Sigmoid colon (tissue), 7 donors: ENCODE results near the gene CLPX. TPM values are rescaled to one million over a fixed set of nuclear protein-coding genes. Genes with fewer than 3 reads are reported as not detected.
"Not testable (repeated sequence)": the region's sequence is repeated elsewhere in the genome, so short reads cannot be mapped to it uniquely, and the experiment has no call there.

ENCODE experiments used
- DNase-seq: peaks from one replicate; pipeline ENCODE4 v3.0.0-alpha.2; 2019
- H3K27ac ChIP-seq, 4 donors: fragments of 200-600 bp; sonication (generic); one replicate each; pipeline ENCODE4 v1.5.1; 2016 to 2019; ENCODE audit warnings: mild to moderate bottlenecking in 1 of 4
- H3K27me3 ChIP-seq, 3 donors: fragments of 200-600 bp; sonication (generic); one replicate each; pipeline ENCODE4 v1.5.1; 2019; ENCODE audit warnings: mild to moderate bottlenecking in 1 of 3
- H3K36me3 ChIP-seq, 4 donors: fragments of 200-600 bp; sonication (generic); one replicate each; pipeline ENCODE4 v1.5.1; 2016 to 2019
- H3K4me1 ChIP-seq, 4 donors: fragments of 200-600 bp; sonication (generic); one replicate each; pipeline ENCODE4 v1.5.1; 2017 to 2019
- H3K4me3 ChIP-seq, 4 donors: fragments of 200-600 bp; sonication (generic); one replicate each; pipeline ENCODE4 v1.5.1; 2017 to 2019; ENCODE audit warnings: mild to moderate bottlenecking in 2 of 4, moderate library complexity in 1 of 4
- H3K9me3 ChIP-seq, 4 donors: fragments of 200-600 bp in 3 of 4; sonication (generic) in 3 of 4; one replicate each; pipeline versions ENCODE4 v1.5.1 to v1.6.1; 2013 to 2019
- EP300 ChIP-seq, 4 donors: sonication (generic); formaldehyde crosslinking; IDR thresholded peaks; one replicate each; pipeline ENCODE4 v1.6.1; 2017; ENCODE audit warnings: antibody characterized with exemption in 4 of 4
- POLR2A ChIP-seq, 2 donors: fragments of 450-650 bp; IDR thresholded peaks; one replicate each; pipeline ENCODE4 v1.6.1; 2016; ENCODE audit warnings: antibody characterized with exemption in 2 of 2, mild to moderate bottlenecking in 2 of 2, moderate library complexity in 2 of 2
- POLR2AphosphoS5 ChIP-seq, 4 donors: sonication (generic); formaldehyde crosslinking; IDR thresholded peaks; one replicate each; pipeline ENCODE4 v1.6.1; 2017; ENCODE audit warnings: antibody characterized with exemption in 4 of 4
- WGBS, 2 donors: extraction: QIAGEN DNeasy Blood & Tissue Kit; methylation state at CpG; one replicate each; pipeline ENCODE4 v1.1.7; 2013; 5-methylcytosine and 5-hydroxymethylcytosine counted together
- intact Hi-C: fragments of 100-400 bp; cut with DNase I; formaldehyde crosslinking; loops from one replicate; pipeline ENCODE4 v1.15.1; 2023
- polyA plus RNA-seq, 3 donors: library from polyadenylated mRNA; stranded (reverse); fragments of 200-250 nt; gene quantifications; one replicate each; pipeline ENCODE4 v1.2.3, GENCODE V29; 2013
- total RNA-seq, 4 donors: library from RNA; depleted of rRNA; stranded (reverse); fragments of >200 nt; gene quantifications; one replicate each; pipeline ENCODE4 v1.1.0, GENCODE V29; 2016
- TF ChIP-seq, protein P1 (sequence below), 4 experiments: fragments of 450-650 bp in 3 of 4; fragments of 200-600 bp in 1 of 4; IDR thresholded peaks; one replicate each; pipeline ENCODE4 v1.5.1; 2016 to 2019; ENCODE audit warnings: antibody characterized with exemption in 4 of 4, mild to moderate bottlenecking in 3 of 4, moderate library complexity in 2 of 4
- donor health status: healthy with polysubstance abuse.
- donor health status: Bipolar disorder and iron deficiency.
- donor health status: healthy.

CLPX gene
- total and polyA plus RNA-seq, 7 donors: 16.4 to 71.4 (median 39.9) TPM

DNA sequence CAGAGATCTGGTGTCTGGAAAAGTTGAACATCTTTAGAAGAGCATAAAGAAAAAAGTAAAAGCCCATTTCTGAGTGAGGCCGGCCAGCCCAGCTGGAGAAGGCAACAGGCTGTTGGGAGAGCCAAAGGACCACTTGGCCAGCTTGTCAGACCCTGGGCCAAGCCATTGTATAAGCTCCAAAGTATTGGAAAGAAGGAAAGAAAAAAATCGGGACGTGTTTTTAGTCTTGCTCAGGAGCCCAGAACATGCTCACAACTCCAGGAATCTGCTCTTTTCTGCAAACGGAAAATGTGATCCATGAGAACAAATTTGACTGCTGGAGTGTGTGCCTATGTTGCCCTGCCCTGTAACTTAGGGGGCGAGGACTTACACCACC is 10.4 kb upstream of the CLPX start:
- intact Hi-C loops: loop anchor here (10.0 kb wide), 1 partner anchor 189 kb away; no protein-coding TSS in a partner anchor
- DNase-seq: peak; percentile 81
- TF ChIP-seq POLR2AphosphoS5 (IDR thresholded peaks at IDR 0.05): no peak
- no peak for TF ChIP-seq EP300 (IDR thresholded peaks at IDR 0.05)
- TF ChIP-seq, protein P1, sequence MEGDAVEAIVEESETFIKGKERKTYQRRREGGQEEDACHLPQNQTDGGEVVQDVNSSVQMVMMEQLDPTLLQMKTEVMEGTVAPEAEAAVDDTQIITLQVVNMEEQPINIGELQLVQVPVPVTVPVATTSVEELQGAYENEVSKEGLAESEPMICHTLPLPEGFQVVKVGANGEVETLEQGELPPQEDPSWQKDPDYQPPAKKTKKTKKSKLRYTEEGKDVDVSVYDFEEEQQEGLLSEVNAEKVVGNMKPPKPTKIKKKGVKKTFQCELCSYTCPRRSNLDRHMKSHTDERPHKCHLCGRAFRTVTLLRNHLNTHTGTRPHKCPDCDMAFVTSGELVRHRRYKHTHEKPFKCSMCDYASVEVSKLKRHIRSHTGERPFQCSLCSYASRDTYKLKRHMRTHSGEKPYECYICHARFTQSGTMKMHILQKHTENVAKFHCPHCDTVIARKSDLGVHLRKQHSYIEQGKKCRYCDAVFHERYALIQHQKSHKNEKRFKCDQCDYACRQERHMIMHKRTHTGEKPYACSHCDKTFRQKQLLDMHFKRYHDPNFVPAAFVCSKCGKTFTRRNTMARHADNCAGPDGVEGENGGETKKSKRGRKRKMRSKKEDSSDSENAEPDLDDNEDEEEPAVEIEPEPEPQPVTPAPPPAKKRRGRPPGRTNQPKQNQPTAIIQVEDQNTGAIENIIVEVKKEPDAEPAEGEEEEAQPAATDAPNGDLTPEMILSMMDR (IDR thresholded peaks at IDR 0.05): no peak
- TF ChIP-seq POLR2A (IDR thresholded peaks at IDR 0.05): no peak
- Histone ChIP-seq H3K27me3 (no peaks in the 10 kb centered on the region), H3K9me3 (no peaks in the 10 kb centered on the region), H3K27ac (peak overlapping the region; percentile 51 to 55 (median 54)), H3K36me3 (no peaks in the 10 kb centered on the region), H3K4me1 (peaks cover 0 to 24% (median 17%) of the 10 kb centered on the region in 4 donors), H3K4me3 (no peak overlapping the region)
- 78 to 86% methylated on average over 5 of the region's 5 CpGs for whole genome bisulfite sequencing, 2 donors

DNA sequence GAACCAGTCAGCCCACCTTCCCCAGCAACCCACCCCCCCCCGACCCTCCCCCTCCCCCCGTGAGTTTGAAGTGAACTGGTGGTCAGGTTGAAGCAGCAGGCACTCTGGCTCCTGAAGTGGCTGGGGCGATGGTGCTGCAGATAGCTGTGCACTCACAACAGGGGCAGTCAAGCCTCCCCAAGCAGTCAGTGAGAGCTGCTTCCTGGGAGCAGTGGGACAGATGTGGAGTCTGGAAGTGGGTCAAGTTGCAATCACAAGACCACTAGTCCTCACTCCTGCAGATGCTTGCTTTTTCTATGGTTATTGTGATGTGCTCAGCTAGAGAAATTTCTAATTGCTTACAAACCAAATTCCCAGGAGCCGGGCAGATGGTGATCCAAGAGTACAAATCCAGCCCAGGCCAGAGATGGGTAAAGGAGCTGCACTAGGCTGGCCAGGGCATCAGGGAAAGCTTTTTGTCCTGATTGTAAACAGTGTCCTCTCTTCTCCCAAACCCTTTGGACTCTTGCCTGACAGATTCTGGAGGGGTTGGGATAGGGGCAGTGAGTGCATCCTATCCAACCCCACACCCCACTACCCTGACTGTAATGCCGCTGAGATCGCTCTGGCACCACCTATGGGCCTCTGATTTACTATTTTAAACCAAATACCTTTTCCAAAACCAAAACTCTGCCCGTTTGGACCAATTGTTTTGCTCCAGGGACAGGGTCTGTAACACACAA is 9.8 kb upstream of the CLPX start:
- Histone ChIP-seq H3K27me3 (no peaks in the 10 kb centered on the region), H3K36me3 (no peaks in the 10 kb centered on the region), H3K27ac (peak overlapping the region; percentile 51 to 55 (median 54)), H3K4me1 (peaks cover 0 to 24% (median 17%) of the 10 kb centered on the region in 4 donors), H3K9me3 (no peaks in the 10 kb centered on the region), H3K4me3 (no peak overlapping the region)
- intact Hi-C loops: loop anchor here (10.0 kb wide), 1 partner anchor 190 kb away; no protein-coding TSS in a partner anchor
- 67 to 69% methylated on average over 7 of the region's 7 CpGs for WGBS, 2 donors
- TF ChIP-seq POLR2AphosphoS5 (IDR thresholded peaks at IDR 0.05): no peak
- no peak for TF ChIP-seq POLR2A (IDR thresholded peaks at IDR 0.05)
- TF ChIP-seq EP300 (IDR thresholded peaks at IDR 0.05): no peak
- TF ChIP-seq, protein P1 (IDR thresholded peaks at IDR 0.05): no peak
- DNase-seq: peak; percentile 81

DNA sequence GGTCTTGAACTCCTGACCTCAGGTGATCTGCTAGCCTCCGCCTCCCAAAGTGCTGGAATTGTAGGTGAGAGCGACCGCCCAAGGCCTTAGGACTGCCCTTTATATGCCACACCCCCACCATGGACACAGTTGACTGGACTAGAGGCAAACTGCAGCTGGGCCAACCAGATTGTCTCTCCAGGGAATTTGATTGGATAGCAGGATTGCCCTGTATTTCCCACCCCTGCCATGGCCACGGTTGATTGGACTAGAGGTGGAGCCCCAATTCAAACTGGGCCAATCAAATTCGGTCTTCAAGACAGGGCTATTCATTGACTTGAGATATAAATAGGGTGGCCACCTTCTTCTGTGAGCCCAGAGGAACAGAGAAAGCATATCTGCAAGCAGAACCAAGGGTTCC is 6.9 kb upstream of the CLPX start:
- no peaks in the 10 kb centered on the region for H3K27me3 ChIP-seq
- no peaks in the 10 kb centered on the region for H3K9me3 ChIP-seq
- intact Hi-C loops: loop anchor here (10.0 kb wide), 1 partner anchor 193 kb away; no protein-coding TSS in a partner anchor
- peak; percentile 41 for DNase-seq
- no peaks in the 10 kb centered on the region for H3K36me3 ChIP-seq
- WGBS, 2 donors: 91 to 96% methylated on average over 5 of the region's 5 CpGs
- no peak overlapping the region for H3K4me3 ChIP-seq
- H3K27ac ChIP-seq: no peak overlapping the region
- H3K4me1 ChIP-seq: peaks cover 0 to 31% (median 19%) of the 10 kb centered on the region in 4 donors
- TF ChIP-seq, protein P1 (IDR thresholded peaks at IDR 0.05): no peak
- no peak for TF ChIP-seq POLR2AphosphoS5 (IDR thresholded peaks at IDR 0.05)
- TF ChIP-seq EP300 (IDR thresholded peaks at IDR 0.05): no peak
- TF ChIP-seq POLR2A (IDR thresholded peaks at IDR 0.05): no peak

DNA sequence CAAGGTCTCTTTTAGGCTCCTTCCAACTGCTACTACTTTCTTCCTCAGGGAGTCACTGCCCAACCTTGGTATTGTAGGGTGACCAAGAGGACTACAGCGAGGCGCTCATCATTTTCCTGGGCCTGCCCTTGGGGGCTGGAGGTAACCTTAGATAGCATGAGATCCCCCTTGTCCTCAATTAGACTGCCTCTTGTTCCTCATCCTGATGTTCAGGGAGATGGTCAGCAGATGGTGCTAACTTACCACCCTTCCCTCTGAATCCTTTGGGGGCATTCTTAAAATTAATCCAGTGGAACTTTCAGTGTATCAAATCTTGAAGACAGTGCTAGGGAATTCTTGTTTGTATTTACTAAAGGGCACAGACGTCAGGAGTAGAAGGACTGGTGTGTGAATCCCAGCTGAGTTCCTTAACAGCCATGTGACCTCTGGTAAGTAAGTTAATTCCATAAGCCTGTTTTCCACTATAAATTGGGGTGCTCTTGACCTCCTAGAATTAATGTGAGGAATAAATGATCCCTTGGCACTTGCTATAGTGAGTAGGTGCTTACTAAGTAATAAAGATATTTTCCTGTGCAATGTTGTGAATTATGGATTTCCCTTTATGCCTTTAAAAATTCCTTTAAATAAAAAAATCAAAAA is 4.1 kb upstream of the CLPX start:
- TF ChIP-seq POLR2AphosphoS5 (IDR thresholded peaks at IDR 0.05): no peak
- TF ChIP-seq, protein P1 (IDR thresholded peaks at IDR 0.05): peak; percentile 72 to 90 (median 76)
- no peaks in the 10 kb centered on the region for H3K36me3 ChIP-seq
- peaks cover 0 to 15% (median 7%) of the 10 kb centered on the region in 4 donors for H3K4me1 ChIP-seq
- H3K27me3 ChIP-seq: no peaks in the 10 kb centered on the region
- intact Hi-C loops: loop anchor here (1.0 to 2.0 kb wide), 2 partner anchors 82 to 108 kb away; partner anchors contain the start of gene RNU5A-1
- H3K4me3 ChIP-seq: no peak overlapping the region
- H3K9me3 ChIP-seq: no peaks in the 10 kb centered on the region
- DNase-seq: peak; percentile 63
- WGBS, 2 donors: 29 to 46% methylated on average over 3 of the region's 3 CpGs
- H3K27ac ChIP-seq: no peak overlapping the region

- H3K27ac ChIP-seq, H3K36me3 ChIP-seq, H3K27me3 ChIP-seq, H3K9me3 ChIP-seq, H3K4me3 ChIP-seq: not testable (repeated sequence)
- peak; percentile 44 for DNase-seq
- WGBS, 2 donors: 91% methylated on average over 9 of the region's 9 CpGs
- peaks cover 0 to 17% (median 9%) of the 10 kb centered on the region in 4 donors for H3K4me1 ChIP-seq
- intact Hi-C loops: loop anchor here (2.0 kb wide), 1 partner anchor 108 kb away; the partner anchor contains the start of gene RNU5A-1
Observed at GRCh38 chr15:65188472-65188871, 3.3 kb upstream of the CLPX start.
